ENCODE results near the gene AATK. TPM values are rescaled to one million over a fixed set of nuclear protein-coding genes. Genes with fewer than 3 reads are reported as not detected.

The AATK gene
- total and polyA plus RNA-seq, 2 of the 13 experiments (the other 11 are each of a cell fraction or from before 2014, with no cell fraction given): 2.9 to 8.4 TPM

- H3K27ac ChIP-seq (ENCODE audit: extremely low read length, insufficient read depth, low read length): no peak overlapping the region
- no peaks in the 10 kb centered on the region for H3K9me3 ChIP-seq (ENCODE audit: low read length)
Observed at GRCh38 chr17:81132197-81132540, 33.9 kb downstream of the AATK start.

GRCh38 chr17:81131486-81132196 lies 34.4 kb downstream of the AATK start:
- CTCF ChIA-PET (ENCODE audit: low intra/inter-chr PET ratio, low total read pairs): no interaction called here
- no peak for FAIRE-seq
- TF ChIP-seq KLF16 (CRISPR knock-in tag; IDR thresholded peaks at IDR 0.05): no peak
- no peak for TF ChIP-seq ZNF878 (CRISPR knock-in tag; IDR thresholded peaks at IDR 0.05)
- TF ChIP-seq ZNF788 (CRISPR knock-in tag; IDR thresholded peaks at IDR 0.05; ENCODE audit: borderline replicate concordance): 0 out of 2 replicates have a peak, but pooled peaks have one; percentile 1
- no peak for TF ChIP-seq TCF7 (IDR thresholded peaks at IDR 0.05; ENCODE audit: low read depth)
- no peak for TF ChIP-seq PHF8 (CRISPR knock-in tag; IDR thresholded peaks at IDR 0.05)
- TF ChIP-seq ZNF674 (CRISPR knock-in tag; IDR thresholded peaks at IDR 0.05; ENCODE audit: low read depth): no peak
- no peak for TF ChIP-seq SNRNP70 (IDR thresholded peaks at IDR 0.05; ENCODE audit: low read depth, low read length)

More at GRCh38 chr17:81132197-81132540, 33.9 kb downstream of the AATK start:
- H2AFZ ChIP-seq (ENCODE audit: low read length): no peak overlapping the region
- H3K4me1 ChIP-seq (ENCODE audit: insufficient read depth, low read length): peaks cover 58% of the 10 kb centered on the region
- ChIA-PET CTCF (ENCODE audit: low intra/inter-chr PET ratio, low total read pairs) (no interaction called here), POLR2A (interaction anchor here (1.4 kb wide), 1 partner anchor 10 kb away, joined by 5 read pairs; no protein-coding TSS in a partner anchor)
- intact Hi-C loops (cut with micrococcal nuclease; ENCODE audit: unreplicated experiment): no loop called here
- 8% methylated on average over 4 of the region's 11 CpGs for WGBS (ENCODE audit: low lambda C conversion rate)
- no peak for FAIRE-seq
- H4K20me1 ChIP-seq (ENCODE audit: insufficient read depth, low read length): no peaks in the 10 kb centered on the region; the same call in 1 of the 2 replicates
- no peaks in the 10 kb centered on the region for H3K27me3 ChIP-seq (ENCODE audit: control insufficient read depth in 1 of 2, insufficient read depth in 2 of 2, low read length in 2 of 2)
- H3K4me3 ChIP-seq (replicated peaks in 1 of 3; ENCODE audit: insufficient read depth in 1 of 3, low read depth in 2 of 3, low read length in 3 of 3): peak overlapping the region in 2 of 3 experiments; percentile 44 to 69; a peak in 4 of 6 replicates
- H3K4me2 ChIP-seq (ENCODE audit: low read depth, low read length): peak overlapping the region; percentile 78
- in situ Hi-C loops (cut with HindIII; ENCODE audit: extremely low pct_ligation_motif_present, low pct_unique_long_range_greater_than_20kb): no loop called here
- no peak for DNase-seq (ENCODE audit: low spot score)
- no peaks in the 10 kb centered on the region for H3K36me3 ChIP-seq (replicated peaks in 1 of 2; ENCODE audit: control insufficient read depth in 1 of 2, insufficient read depth in 2 of 2, low read length in 2 of 2)
- peak; percentile 0; the same call in 2 of the 3 replicates for ATAC-seq
- no peaks in the 10 kb centered on the region for H3K79me2 ChIP-seq (ENCODE audit: insufficient read depth, low read length)
- TSS peak; percentile 47 for BruUV-seq (replicated peaks)
- TF ChIP-seq ZNF788 (CRISPR knock-in tag; IDR thresholded peaks at IDR 0.05; ENCODE audit: borderline replicate concordance) (0 out of 2 replicates have a peak, but pooled peaks have one; percentile 12), DMAP1 (CRISPR knock-in tag; IDR thresholded peaks at IDR 0.05) (peak; percentile 3; the same call in 1 of the 2 replicates), SOX13 (IDR thresholded peaks at IDR 0.05) (no peak), SOX13 (CRISPR knock-in tag; conservative IDR thresholded peaks at IDR 0.05 in 1 of 2, IDR thresholded peaks at IDR 0.05 in 1 of 2) (no peak), NONO (IDR thresholded peaks at IDR 0.05) (no peak), NONO (CRISPR knock-in tag; conservative IDR thresholded peaks at IDR 0.05) (0 out of 2 replicates have a peak, but pooled peaks have one; percentile 24), ZFX (CRISPR knock-in tag; IDR thresholded peaks at IDR 0.05; ENCODE audit: low read depth) (peak; percentile 12; the same call in 1 of the 2 replicates), MLLT10 (CRISPR knock-in tag; IDR thresholded peaks at IDR 0.05) (no peak), MAX (IDR thresholded peaks at IDR 0.05) (0 out of 2 replicates have a peak, but pooled peaks have one; percentile 17), LCORL (IDR thresholded peaks at IDR 0.05) (no peak), LCORL (CRISPR knock-in tag; IDR thresholded peaks at IDR 0.05) (0 out of 2 replicates have a peak, but pooled peaks have one; percentile 8), MYC (CRISPR knock-in tag; IDR thresholded peaks at IDR 0.05; ENCODE audit: borderline replicate concordance) (no peak)
- peak overlapping the region; percentile 17 for H3K9ac ChIP-seq (ENCODE audit: insufficient read depth, low read depth, low read length)

More at GRCh38 chr17:81131486-81132196, 34.4 kb downstream of the AATK start:
- H4K20me1 ChIP-seq (ENCODE audit: insufficient read depth, low read length): no peaks in the 10 kb centered on the region; the same call in 1 of the 2 replicates
- no peaks in the 10 kb centered on the region for H3K79me2 ChIP-seq (ENCODE audit: insufficient read depth, low read length)
- H3K9ac ChIP-seq (ENCODE audit: insufficient read depth, low read depth, low read length): peak overlapping the region; percentile 47
- peak; percentile 34 for DNase-seq (ENCODE audit: low spot score)
- H3K27ac ChIP-seq (ENCODE audit: extremely low read length, insufficient read depth, low read length): no peak overlapping the region
- ATAC-seq: peak; percentile 2
- H3K9me3 ChIP-seq (ENCODE audit: low read length): no peaks in the 10 kb centered on the region
- POLR2A ChIA-PET: interaction anchor here (0.7 to 1.7 kb wide), 5 partner anchors 10 to 91 kb away, joined by 3 to 7 read pairs (median 5); partner anchors contain the start of genes AATK, CEP131 and PVALEF
- no peak overlapping the region for H2AFZ ChIP-seq (ENCODE audit: low read length)
- peak overlapping the region; percentile 78 for H3K4me2 ChIP-seq (ENCODE audit: low read depth, low read length)
- intact Hi-C loops (cut with micrococcal nuclease; ENCODE audit: unreplicated experiment): no loop called here
- no TSS peak for BruUV-seq (replicated peaks)
- no peaks in the 10 kb centered on the region for H3K36me3 ChIP-seq (replicated peaks in 1 of 2; ENCODE audit: control insufficient read depth in 1 of 2, insufficient read depth in 2 of 2, low read length in 2 of 2)
- no peaks in the 10 kb centered on the region for H3K27me3 ChIP-seq (ENCODE audit: control insufficient read depth in 1 of 2, insufficient read depth in 2 of 2, low read length in 2 of 2)
- H3K4me1 ChIP-seq (ENCODE audit: insufficient read depth, low read length): peaks cover 58% of the 10 kb centered on the region
- in situ Hi-C loops (cut with HindIII; ENCODE audit: extremely low pct_ligation_motif_present, low pct_unique_long_range_greater_than_20kb): no loop called here
- H3K4me3 ChIP-seq (replicated peaks in 1 of 3; ENCODE audit: insufficient read depth in 1 of 3, low read depth in 2 of 3, low read length in 3 of 3): peak overlapping the region in 2 of 3 experiments; percentile 44 to 69; a peak in 5 of 6 replicates
- WGBS (ENCODE audit: low lambda C conversion rate): 15% methylated on average over 8 of the region's 14 CpGs

Measured in HepG2 (cell line).